ENCODE data around the gene MYH10. TPM values are rescaled to one million over a fixed set of nuclear protein-coding genes. Genes with fewer than 3 reads are reported as not detected.

The MYH10 gene
- total RNA-seq, 2 donors from 2014 or later: 48.6 to 56.6 TPM

DNA sequence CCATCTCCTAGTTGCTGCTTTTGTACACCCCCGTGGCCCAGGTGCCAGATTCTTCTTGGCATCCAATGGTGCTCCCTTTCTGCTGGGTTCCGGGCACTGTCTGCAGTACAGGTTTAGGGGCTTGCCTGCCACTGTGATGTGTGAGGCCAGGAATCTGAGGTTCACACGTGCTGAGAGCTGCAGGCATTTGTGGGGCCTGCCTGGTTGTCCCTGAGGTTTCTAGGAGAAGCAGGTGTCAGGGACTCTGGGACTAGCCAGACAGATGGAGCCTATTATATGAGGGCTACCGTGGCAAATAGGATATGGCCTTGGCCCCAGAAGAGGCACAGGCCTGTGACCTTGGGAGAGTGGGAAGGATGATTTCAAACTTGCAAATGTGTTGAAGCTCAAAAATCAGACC lies 165.6 kb downstream of the MYH10 start:
- TF ChIP-seq POLR2A (IDR thresholded peaks at IDR 0.05) (no peak), CTCF (IDR thresholded peaks at IDR 0.05) (no peak), POLR2AphosphoS5 (IDR thresholded peaks at IDR 0.05) (no peak)
- H3K9me3 ChIP-seq: no peaks in the 10 kb centered on the region
- peak overlapping the region in 1 of 2 donors; percentile 8 for H3K27ac ChIP-seq
- no peaks in the 10 kb centered on the region for H3K27me3 ChIP-seq (replicated peaks; ENCODE audit: insufficient read depth)
- no peak overlapping the region for H3K4me3 ChIP-seq
- DNase-seq (ENCODE audit: low spot score): no peak
- intact Hi-C loops (cut with DNase I): no loop called here
- peaks cover 0 to 8% of the 10 kb centered on the region in 2 donors for H3K36me3 ChIP-seq
- 19% methylated on average over 4 of the region's 4 CpGs for WGBS
- H3K4me1 ChIP-seq (replicated peaks): peaks cover 11% of the 10 kb centered on the region

- DNase-seq (ENCODE audit: low spot score): no peak
- Histone ChIP-seq H3K9me3 (no peaks in the 10 kb centered on the region), H3K36me3 (peaks cover 0 to 9% of the 10 kb centered on the region in 2 donors), H3K27me3 (replicated peaks; ENCODE audit: insufficient read depth) (no peaks in the 10 kb centered on the region), H3K4me3 (no peak overlapping the region), H3K27ac (no peak overlapping the region), H3K4me1 (replicated peaks) (peaks cover 10% of the 10 kb centered on the region)
- TF ChIP-seq POLR2AphosphoS5 (IDR thresholded peaks at IDR 0.05): no peak
- no peak for TF ChIP-seq CTCF (IDR thresholded peaks at IDR 0.05)
- no peak for TF ChIP-seq POLR2A (IDR thresholded peaks at IDR 0.05)
- intact Hi-C loops (cut with DNase I): no loop called here
- WGBS: 69% methylated on average over 5 of the region's 5 CpGs
These were observed 167.4 kb downstream of the MYH10 start for GRCh38 chr17:8463099-8463498.

GRCh38 chr17:8462564-8462963 lies 168.0 kb downstream of the MYH10 start:
- Histone ChIP-seq H3K4me3 (no peak overlapping the region), H3K4me1 (replicated peaks) (peaks cover 10% of the 10 kb centered on the region), H3K27me3 (replicated peaks; ENCODE audit: insufficient read depth) (no peaks in the 10 kb centered on the region), H3K36me3 (peaks cover 0 to 9% of the 10 kb centered on the region in 2 donors), H3K27ac (no peak overlapping the region), H3K9me3 (no peaks in the 10 kb centered on the region)
- TF ChIP-seq POLR2AphosphoS5 (IDR thresholded peaks at IDR 0.05) (no peak), CTCF (IDR thresholded peaks at IDR 0.05) (no peak), POLR2A (IDR thresholded peaks at IDR 0.05) (no peak)
- intact Hi-C loops (cut with DNase I): no loop called here
- no peak for DNase-seq (ENCODE audit: low spot score)
- 73% methylated on average over 5 of the region's 5 CpGs for WGBS

- DNase-seq (ENCODE audit: low spot score): no peak
- no peak overlapping the region for H3K4me3 ChIP-seq
- no peak for TF ChIP-seq CTCF (IDR thresholded peaks at IDR 0.05)
- no peak for TF ChIP-seq POLR2AphosphoS5 (IDR thresholded peaks at IDR 0.05)
- no peak for TF ChIP-seq POLR2A (IDR thresholded peaks at IDR 0.05)
- peaks cover 4 to 9% of the 10 kb centered on the region in 2 donors for H3K36me3 ChIP-seq
- H3K4me1 ChIP-seq (replicated peaks): peaks cover 1% of the 10 kb centered on the region
- H3K27ac ChIP-seq: no peak overlapping the region
- 95% methylated on average over 3 of the region's 3 CpGs for WGBS
- no peaks in the 10 kb centered on the region for H3K27me3 ChIP-seq (replicated peaks; ENCODE audit: insufficient read depth)
- no peaks in the 10 kb centered on the region for H3K9me3 ChIP-seq
- intact Hi-C loops (cut with DNase I): no loop called here
These were observed 170.7 kb downstream of the MYH10 start for GRCh38 chr17:8459831-8460230.

- TF ChIP-seq CTCF (IDR thresholded peaks at IDR 0.05): no peak
- TF ChIP-seq POLR2A (IDR thresholded peaks at IDR 0.05): no peak
- no peak for TF ChIP-seq POLR2AphosphoS5 (IDR thresholded peaks at IDR 0.05)
- WGBS: 87% methylated on average over 4 of the region's 4 CpGs
- H3K27ac ChIP-seq: no peak overlapping the region
- no peak overlapping the region for H3K4me3 ChIP-seq
- H3K36me3 ChIP-seq: peaks cover 5 to 9% of the 10 kb centered on the region in 2 donors
- no peaks in the 10 kb centered on the region for H3K27me3 ChIP-seq (replicated peaks; ENCODE audit: insufficient read depth)
- intact Hi-C loops (cut with DNase I): no loop called here
- no peak for DNase-seq (ENCODE audit: low spot score)
- H3K9me3 ChIP-seq: no peaks in the 10 kb centered on the region
- no peaks in the 10 kb centered on the region for H3K4me1 ChIP-seq (replicated peaks)
These were observed 171.4 kb downstream of the MYH10 start for GRCh38 chr17:8459107-8459506.
